Panc1 (cell line): ENCODE results near the gene RIMS1.

Experiments used
- SIN3A ChIP-seq: IDR thresholded peaks from 2 replicates; pipeline ENCODE4 v1.6.1; 2012; ENCODE audit warnings: low read depth, mild to moderate bottlenecking, low read length, moderate library complexity, borderline replicate concordance; ENCODE audit not compliant: insufficient read depth
- TF ChIP-seq, protein P1 (sequence below), 2 experiments: IDR thresholded peaks; 2 replicates each; pipeline ENCODE4 v1.6.1; 2011 to 2012; ENCODE audit warnings: low read depth in 2 of 2, control low read depth in 1 of 2, low read length in 1 of 2, mild to moderate bottlenecking in 1 of 2, moderate library complexity in 1 of 2; ENCODE audit not compliant: insufficient read depth in 1 of 2

DNA sequence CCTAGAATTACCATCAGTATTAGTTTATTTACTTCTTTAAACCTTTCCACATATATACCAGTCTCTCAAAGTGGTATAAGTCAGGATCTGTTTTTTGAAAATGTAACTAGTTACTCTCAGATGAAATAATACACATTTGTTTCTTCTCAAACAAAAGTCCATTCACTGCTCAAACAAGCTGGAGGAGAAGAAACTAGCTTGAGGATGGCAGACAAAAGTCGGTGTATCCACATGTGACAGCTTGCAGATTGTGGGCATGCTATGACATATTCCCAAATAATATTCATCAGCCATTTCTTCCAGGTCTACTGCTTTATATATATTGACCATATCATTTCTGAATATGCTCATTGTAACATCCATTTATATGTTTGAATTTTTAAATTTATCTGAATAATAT is 538.1 kb downstream of the RIMS1 start:
- TF ChIP-seq, protein P1, sequence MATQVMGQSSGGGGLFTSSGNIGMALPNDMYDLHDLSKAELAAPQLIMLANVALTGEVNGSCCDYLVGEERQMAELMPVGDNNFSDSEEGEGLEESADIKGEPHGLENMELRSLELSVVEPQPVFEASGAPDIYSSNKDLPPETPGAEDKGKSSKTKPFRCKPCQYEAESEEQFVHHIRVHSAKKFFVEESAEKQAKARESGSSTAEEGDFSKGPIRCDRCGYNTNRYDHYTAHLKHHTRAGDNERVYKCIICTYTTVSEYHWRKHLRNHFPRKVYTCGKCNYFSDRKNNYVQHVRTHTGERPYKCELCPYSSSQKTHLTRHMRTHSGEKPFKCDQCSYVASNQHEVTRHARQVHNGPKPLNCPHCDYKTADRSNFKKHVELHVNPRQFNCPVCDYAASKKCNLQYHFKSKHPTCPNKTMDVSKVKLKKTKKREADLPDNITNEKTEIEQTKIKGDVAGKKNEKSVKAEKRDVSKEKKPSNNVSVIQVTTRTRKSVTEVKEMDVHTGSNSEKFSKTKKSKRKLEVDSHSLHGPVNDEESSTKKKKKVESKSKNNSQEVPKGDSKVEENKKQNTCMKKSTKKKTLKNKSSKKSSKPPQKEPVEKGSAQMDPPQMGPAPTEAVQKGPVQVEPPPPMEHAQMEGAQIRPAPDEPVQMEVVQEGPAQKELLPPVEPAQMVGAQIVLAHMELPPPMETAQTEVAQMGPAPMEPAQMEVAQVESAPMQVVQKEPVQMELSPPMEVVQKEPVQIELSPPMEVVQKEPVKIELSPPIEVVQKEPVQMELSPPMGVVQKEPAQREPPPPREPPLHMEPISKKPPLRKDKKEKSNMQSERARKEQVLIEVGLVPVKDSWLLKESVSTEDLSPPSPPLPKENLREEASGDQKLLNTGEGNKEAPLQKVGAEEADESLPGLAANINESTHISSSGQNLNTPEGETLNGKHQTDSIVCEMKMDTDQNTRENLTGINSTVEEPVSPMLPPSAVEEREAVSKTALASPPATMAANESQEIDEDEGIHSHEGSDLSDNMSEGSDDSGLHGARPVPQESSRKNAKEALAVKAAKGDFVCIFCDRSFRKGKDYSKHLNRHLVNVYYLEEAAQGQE (IDR thresholded peaks at IDR 0.05; ENCODE audit: insufficient read depth in 1 of 2, low read depth in 2 of 2, low read length in 1 of 2), result no peak
- TF ChIP-seq SIN3A, result no peak
